Lung microvascular endothelial cell (primary cell): Measurements from ENCODE around the gene SEPTIN12. TPM values are rescaled to one million over a fixed set of nuclear protein-coding genes. Genes with fewer than 3 reads are reported as not detected.

Experiments
- DNase-seq, 2 donors: peaks; one replicate each; pipeline versions ENCODE4 v3.0.0 to v3.0.0-alpha.2; 2010; ENCODE audit warnings: low read depth in 2 of 2
- total RNA-seq: library from RNA; depleted of rRNA; stranded (reverse); fragments of >200 nt; gene quantifications from 2 replicates; pipeline ENCODE4 v1.2.1, GENCODE V29; 2014

Gene SEPTIN12
- total RNA-seq, 1 donor from 2014 or later, result not detected

- no peak for DNase-seq
Observed at GRCh38 chr16:4803401-4803844, 15.3 kb upstream of the SEPTIN12 start.

GRCh38 chr16:4802659-4803287 lies 14.6 kb upstream of the SEPTIN12 start:
- peak; percentile 89 to 90 for DNase-seq

- DNase-seq, result peak; percentile 30 to 45
Observed at GRCh38 chr16:4801962-4802658, 14.0 kb upstream of the SEPTIN12 start, which contains the start of gene ROGDI. Gene ROGDI, minus strand, starts transcription at chr16:4802633. Its CDS starts 62 bp downstream, at chr16:4802571.

GRCh38 chr16:4801051-4801961 lies 13.2 kb upstream of the SEPTIN12 start:
- DNase-seq, result no peak

- peak in 1 of 2 donors; percentile 64 for DNase-seq
Observed at GRCh38 chr16:4800290-4801041, 12.3 kb upstream of the SEPTIN12 start.

- DNase-seq, result no peak
Observed at GRCh38 chr16:4799171-4799855, 11.2 kb upstream of the SEPTIN12 start.

- no peak for DNase-seq
Observed at GRCh38 chr16:4798456-4798855, 10.3 kb upstream of the SEPTIN12 start.

- DNase-seq, result no peak
Observed at GRCh38 chr16:4797805-4798252, 9.7 kb upstream of the SEPTIN12 start.

- DNase-seq, result no peak
Observed at GRCh38 chr16:4796982-4797804, 9.0 kb upstream of the SEPTIN12 start.

- DNase-seq, result no peak
Observed at GRCh38 chr16:4795828-4796572, 7.9 kb upstream of the SEPTIN12 start.

GRCh38 chr16:4795181-4795827 lies 7.2 kb upstream of the SEPTIN12 start, which contains the start of gene SMIM22:
Gene SMIM22, plus strand, starts transcription at chr16:4795369. Its CDS starts 366 bp downstream, at chr16:4795735.
- DNase-seq, result no peak

- DNase-seq, result no peak
Observed at GRCh38 chr16:4792951-4793513, 4.9 kb upstream of the SEPTIN12 start.

- no peak for DNase-seq
Observed at GRCh38 chr16:4790871-4791270, 2.7 kb upstream of the SEPTIN12 start.

- no peak for DNase-seq
Observed at GRCh38 chr16:4790261-4790660, 2.1 kb upstream of the SEPTIN12 start.

GRCh38 chr16:4788910-4789309 lies 765 bp upstream of the SEPTIN12 start:
- DNase-seq, result no peak

- DNase-seq, result no peak
Observed at GRCh38 chr16:4788489-4788889, 344 bp upstream of the SEPTIN12 start.

GRCh38 chr16:4787068-4787467 lies 1.1 kb downstream of the SEPTIN12 start:
- DNase-seq, result no peak
